Measurements from ENCODE around the gene UBR4. TPM values are rescaled to one million over a fixed set of nuclear protein-coding genes. Genes with fewer than 3 reads are reported as not detected.

The UBR4 gene
- polyA plus RNA-seq, 1 experiment: 80.0 TPM

DNA sequence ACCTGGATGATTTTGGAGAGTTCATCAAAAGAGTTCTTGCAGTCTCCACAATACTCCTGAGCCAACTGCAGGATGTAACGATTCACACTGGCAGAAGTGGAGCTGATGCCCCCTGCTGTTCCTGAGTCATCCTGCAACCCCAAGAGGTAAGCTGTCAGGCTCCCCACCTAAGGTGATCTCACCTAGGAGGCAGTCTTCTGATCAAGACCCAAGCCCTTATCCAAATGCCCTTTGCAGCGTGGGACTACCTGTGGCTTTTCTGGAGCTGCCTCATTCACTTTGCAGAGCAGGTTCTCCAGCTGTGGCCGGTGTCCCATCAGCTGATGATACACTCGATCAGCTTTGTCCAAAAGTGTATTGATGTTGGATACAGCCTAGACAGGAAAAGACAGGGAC is 96.4 kb downstream of the UBR4 start:
- ChIA-PET CTCF (interaction anchor here (0.7 to 3.5 kb wide), 14 partner anchors 9 to 239 kb away, joined by 3 to 27 read pairs (median 5); no protein-coding TSS in a partner anchor), POLR2A (no interaction called here)
- TF ChIP-seq, protein P1, sequence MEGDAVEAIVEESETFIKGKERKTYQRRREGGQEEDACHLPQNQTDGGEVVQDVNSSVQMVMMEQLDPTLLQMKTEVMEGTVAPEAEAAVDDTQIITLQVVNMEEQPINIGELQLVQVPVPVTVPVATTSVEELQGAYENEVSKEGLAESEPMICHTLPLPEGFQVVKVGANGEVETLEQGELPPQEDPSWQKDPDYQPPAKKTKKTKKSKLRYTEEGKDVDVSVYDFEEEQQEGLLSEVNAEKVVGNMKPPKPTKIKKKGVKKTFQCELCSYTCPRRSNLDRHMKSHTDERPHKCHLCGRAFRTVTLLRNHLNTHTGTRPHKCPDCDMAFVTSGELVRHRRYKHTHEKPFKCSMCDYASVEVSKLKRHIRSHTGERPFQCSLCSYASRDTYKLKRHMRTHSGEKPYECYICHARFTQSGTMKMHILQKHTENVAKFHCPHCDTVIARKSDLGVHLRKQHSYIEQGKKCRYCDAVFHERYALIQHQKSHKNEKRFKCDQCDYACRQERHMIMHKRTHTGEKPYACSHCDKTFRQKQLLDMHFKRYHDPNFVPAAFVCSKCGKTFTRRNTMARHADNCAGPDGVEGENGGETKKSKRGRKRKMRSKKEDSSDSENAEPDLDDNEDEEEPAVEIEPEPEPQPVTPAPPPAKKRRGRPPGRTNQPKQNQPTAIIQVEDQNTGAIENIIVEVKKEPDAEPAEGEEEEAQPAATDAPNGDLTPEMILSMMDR (IDR thresholded peaks at IDR 0.05; ENCODE audit: insufficient read depth, low read depth, low read length): peak; percentile 57
- no peak for DNase-seq (ENCODE audit: low read depth)
- no peak overlapping the region for H3K4me3 ChIP-seq (ENCODE audit: low read depth, low read length)
- H3K36me3 ChIP-seq (ENCODE audit: control insufficient read depth, insufficient read depth, low read length): peaks cover 58% of the 10 kb centered on the region
- no peaks in the 10 kb centered on the region for H3K27me3 ChIP-seq (ENCODE audit: control insufficient read depth, insufficient read depth, low read length)

DNA sequence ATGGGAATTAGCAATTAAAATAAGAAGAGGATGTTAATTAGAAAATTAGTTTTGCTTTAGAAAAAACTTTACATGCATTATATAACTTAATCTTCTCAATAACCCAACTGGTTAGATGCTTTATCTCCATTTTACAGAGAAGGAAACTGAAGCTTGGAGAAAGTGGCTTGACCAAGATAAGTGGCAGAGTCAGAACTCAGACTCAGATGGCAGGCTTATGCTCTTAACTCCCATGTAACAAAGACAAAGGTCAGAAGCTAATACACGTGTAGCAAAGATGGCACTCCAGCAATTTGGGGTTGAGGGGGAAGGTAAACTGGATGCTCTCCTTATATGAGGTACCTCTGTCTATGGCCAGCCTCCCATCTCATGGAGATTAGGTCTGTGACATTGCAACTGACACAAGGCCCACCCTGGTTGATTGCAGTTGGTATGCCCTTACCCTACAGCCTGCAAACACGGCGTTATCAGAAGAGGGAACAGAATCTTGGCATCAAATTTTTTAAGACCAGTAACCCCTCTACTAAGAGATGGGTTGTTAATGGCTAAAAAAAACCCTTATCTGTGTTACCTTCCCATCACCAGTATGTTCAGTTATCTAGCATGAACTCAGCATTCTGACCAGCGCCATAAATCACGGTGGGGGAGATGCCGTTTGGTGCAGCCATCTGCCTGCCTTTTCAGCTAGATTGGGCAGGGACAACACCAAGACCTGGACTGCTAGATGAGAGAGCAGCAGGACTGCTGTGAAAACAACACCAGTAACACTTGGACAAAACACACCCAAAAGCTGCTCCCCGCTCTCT is 97.0 kb downstream of the UBR4 start:
- POLR2A ChIA-PET: no interaction called here

DNA sequence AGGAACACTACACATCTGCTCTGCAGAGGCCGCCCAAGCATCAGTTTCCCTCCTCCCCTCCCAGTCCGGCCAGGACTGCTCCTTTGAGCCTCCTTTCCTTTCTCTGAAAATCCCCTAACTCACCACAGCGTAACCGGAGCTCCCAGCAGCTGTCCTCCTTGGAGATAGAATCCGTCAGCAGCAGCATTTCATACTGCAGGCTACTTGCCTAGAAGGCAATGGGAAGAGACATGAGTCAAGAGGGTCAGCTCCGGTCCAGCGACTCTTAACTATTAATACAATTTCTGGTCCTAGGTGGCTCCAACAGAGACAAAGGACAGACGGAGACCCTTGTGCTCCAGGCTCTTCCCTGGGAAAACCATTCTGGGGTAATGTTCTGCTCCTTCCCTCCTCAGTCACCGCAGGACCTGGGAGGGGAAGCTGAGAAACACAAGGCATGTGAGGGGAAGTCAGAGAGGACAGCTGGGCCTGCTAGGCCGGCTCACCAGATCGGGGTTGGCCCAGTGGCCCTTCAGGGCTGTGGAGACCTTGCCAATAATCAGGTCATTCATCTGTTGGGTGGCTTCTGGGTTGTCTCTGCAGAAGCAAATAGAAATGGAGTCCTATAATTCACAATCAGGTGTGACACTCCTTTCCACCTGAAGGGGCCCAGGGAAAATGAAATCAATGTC is 99.7 kb downstream of the UBR4 start:
- ChIA-PET POLR2A (no interaction called here), CTCF (interaction anchor here (1.1 to 1.4 kb wide), 2 partner anchors 18 to 197 kb away, joined by 3 read pairs; no protein-coding TSS in a partner anchor)
- peaks cover 53% of the 10 kb centered on the region for H3K36me3 ChIP-seq (ENCODE audit: control insufficient read depth, insufficient read depth, low read length)
- TF ChIP-seq, protein P1 (IDR thresholded peaks at IDR 0.05; ENCODE audit: insufficient read depth, low read depth, low read length): no peak
- no peaks in the 10 kb centered on the region for H3K27me3 ChIP-seq (ENCODE audit: control insufficient read depth, insufficient read depth, low read length)
- no peak for DNase-seq (ENCODE audit: low read depth)
- H3K4me3 ChIP-seq (ENCODE audit: low read depth, low read length): no peak overlapping the region

More for the DNA sequence above, 97.0 kb downstream of the UBR4 start:
- CTCF ChIA-PET: interaction anchor here (0.7 to 3.5 kb wide), 16 partner anchors 9 to 238 kb away, joined by 3 to 27 read pairs (median 4); no protein-coding TSS in a partner anchor
- no peak for DNase-seq (ENCODE audit: low read depth)
- TF ChIP-seq, protein P1 (IDR thresholded peaks at IDR 0.05; ENCODE audit: insufficient read depth, low read depth, low read length): no peak
- Histone ChIP-seq H3K4me3 (ENCODE audit: low read depth, low read length) (no peak overlapping the region), H3K36me3 (ENCODE audit: control insufficient read depth, insufficient read depth, low read length) (peaks cover 54% of the 10 kb centered on the region), H3K27me3 (ENCODE audit: control insufficient read depth, insufficient read depth, low read length) (no peaks in the 10 kb centered on the region)

DNA sequence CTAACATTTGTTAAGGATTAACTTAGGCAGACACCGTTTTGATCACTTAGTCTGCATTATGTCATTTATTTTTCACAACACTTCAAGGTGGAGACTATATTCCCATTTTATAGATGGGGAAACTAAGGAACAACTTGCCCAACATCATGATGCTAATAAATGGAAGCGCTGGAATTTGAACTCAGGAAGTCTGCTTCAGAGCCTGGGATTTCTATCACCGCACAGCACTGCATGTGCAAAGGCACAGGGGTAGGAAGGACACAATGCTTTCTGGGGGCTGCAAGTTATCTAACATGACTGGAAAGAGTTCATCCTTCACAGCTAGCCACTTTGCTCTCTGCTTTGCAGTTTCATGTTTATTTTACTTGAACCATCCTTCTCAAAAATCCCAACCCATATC is 100.5 kb downstream of the UBR4 start:
- H3K27me3 ChIP-seq (ENCODE audit: control insufficient read depth, insufficient read depth, low read length): no peaks in the 10 kb centered on the region
- POLR2A ChIA-PET: no interaction called here
- peaks cover 52% of the 10 kb centered on the region for H3K36me3 ChIP-seq (ENCODE audit: control insufficient read depth, insufficient read depth, low read length)
- CTCF ChIA-PET: interaction anchor here (1.0 to 1.3 kb wide), 3 partner anchors 20 to 203 kb away, joined by 3 to 6 read pairs (median 5); no protein-coding TSS in a partner anchor
- TF ChIP-seq, protein P1 (IDR thresholded peaks at IDR 0.05; ENCODE audit: insufficient read depth, low read depth, low read length): no peak
- no peak for DNase-seq (ENCODE audit: low read depth)
- H3K4me3 ChIP-seq (ENCODE audit: low read depth, low read length): no peak overlapping the region

DNA sequence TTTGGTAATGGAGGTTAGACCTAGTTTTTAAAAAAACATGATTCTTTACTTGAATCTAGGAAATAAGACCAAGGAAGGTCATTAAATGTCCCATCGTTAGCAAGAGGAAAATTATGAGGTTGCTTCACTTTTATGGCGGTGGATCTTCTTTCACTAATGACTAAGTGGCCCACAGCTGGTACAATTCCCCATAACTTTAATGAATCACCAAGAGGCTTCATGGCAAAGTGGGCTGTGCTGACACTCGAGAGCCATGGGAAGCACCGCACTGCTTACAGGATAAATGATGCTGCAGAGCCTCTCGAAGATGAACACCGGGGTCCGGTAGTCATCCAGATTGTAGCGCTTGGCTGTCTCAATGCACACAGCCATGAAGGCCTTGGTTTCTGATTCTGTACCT is 108.8 kb downstream of the UBR4 start:
- CTCF ChIA-PET: interaction anchor here (0.6 to 1.4 kb wide), 3 partner anchors 12 to 498 kb away, joined by 3 to 6 read pairs (median 4); no protein-coding TSS in a partner anchor
- H3K36me3 ChIP-seq (ENCODE audit: control insufficient read depth, insufficient read depth, low read length): peaks cover 41% of the 10 kb centered on the region
- H3K27me3 ChIP-seq (ENCODE audit: control insufficient read depth, insufficient read depth, low read length): no peaks in the 10 kb centered on the region
- H3K4me3 ChIP-seq (ENCODE audit: low read depth, low read length): no peak overlapping the region
- DNase-seq (ENCODE audit: low read depth): peak; percentile 54
- POLR2A ChIA-PET: no interaction called here
- TF ChIP-seq, protein P1 (IDR thresholded peaks at IDR 0.05; ENCODE audit: insufficient read depth, low read depth, low read length): no peak

Measured in BJ (cell line).